ENCODE results near the gene IMMP2L. TPM values are rescaled to one million over a fixed set of nuclear protein-coding genes. Genes with fewer than 3 reads are reported as not detected.

The IMMP2L gene
- total RNA-seq, 1 experiment from 2014 or later = 13.6 TPM

DNA sequence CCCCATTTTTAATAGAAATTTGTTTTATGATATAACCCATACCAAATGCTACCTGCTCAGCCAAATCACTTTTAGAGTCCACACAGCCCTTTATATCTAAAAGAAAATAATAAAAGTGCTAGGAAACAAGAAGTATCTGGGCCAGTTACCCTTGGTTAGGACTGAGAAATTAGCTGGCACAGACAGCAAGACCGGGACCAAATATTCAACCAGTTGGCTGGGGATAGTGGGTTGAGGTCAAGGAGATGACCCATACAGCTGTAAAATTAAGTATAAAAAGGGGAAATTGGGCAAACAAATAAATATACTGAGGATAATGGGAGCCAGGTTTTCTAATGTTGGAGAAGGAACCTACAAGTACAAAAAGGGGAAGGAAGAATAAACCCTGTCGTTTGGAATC lies 174.3 kb downstream of the IMMP2L start (continued):
- TF ChIP-seq, protein P1, sequence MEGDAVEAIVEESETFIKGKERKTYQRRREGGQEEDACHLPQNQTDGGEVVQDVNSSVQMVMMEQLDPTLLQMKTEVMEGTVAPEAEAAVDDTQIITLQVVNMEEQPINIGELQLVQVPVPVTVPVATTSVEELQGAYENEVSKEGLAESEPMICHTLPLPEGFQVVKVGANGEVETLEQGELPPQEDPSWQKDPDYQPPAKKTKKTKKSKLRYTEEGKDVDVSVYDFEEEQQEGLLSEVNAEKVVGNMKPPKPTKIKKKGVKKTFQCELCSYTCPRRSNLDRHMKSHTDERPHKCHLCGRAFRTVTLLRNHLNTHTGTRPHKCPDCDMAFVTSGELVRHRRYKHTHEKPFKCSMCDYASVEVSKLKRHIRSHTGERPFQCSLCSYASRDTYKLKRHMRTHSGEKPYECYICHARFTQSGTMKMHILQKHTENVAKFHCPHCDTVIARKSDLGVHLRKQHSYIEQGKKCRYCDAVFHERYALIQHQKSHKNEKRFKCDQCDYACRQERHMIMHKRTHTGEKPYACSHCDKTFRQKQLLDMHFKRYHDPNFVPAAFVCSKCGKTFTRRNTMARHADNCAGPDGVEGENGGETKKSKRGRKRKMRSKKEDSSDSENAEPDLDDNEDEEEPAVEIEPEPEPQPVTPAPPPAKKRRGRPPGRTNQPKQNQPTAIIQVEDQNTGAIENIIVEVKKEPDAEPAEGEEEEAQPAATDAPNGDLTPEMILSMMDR (IDR thresholded peaks at IDR 0.05) = no peak

DNA sequence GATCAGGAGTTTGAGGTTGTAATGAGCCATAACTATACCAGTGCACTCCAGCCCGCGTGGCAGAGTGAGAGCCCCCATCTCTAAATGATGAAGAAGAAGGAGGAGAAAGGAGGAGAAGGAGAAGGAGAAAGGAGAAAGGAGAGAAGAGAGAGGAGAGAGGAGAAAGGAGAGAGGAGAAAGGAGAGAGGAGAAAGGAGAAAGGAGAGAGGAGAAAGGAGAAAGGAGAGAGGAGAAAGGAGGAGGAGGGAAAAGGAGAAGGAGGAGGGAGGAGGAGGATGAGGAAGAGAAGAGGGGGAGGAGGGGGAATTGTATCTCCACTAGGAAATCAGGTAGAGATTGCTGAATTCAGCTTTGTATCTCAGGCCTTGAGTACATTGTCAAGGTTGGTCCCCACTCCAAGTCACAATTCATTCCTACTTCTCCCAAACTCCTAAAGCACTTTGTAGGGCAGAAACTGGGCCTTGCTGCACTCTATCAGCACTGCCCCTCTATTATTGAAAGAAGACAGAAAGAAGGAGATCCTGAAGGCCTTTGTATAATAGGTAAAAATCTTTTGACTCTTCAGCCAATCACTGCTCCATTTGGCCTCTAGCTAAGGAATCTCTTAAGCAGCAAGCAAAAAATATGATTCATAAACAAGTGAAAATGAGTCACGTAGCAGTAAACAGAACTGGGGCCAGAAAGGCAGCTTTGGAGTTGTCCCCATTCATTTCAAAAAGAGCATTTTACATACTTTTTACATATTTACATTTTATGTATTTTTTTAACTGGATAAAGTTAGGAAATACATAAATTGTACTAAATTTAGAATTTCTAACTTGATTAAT lies 178.0 kb downstream of the IMMP2L start:
- no peak overlapping the region for H3K4me3 Mint-ChIP-seq
- CTCF ChIA-PET = no interaction called here
- H3K36me3 Mint-ChIP-seq = no peaks in the 10 kb centered on the region
- TF ChIP-seq NFE2L1 (CRISPR knock-in tag; IDR thresholded peaks at IDR 0.05) (no peak), ETV6 (CRISPR knock-in tag; IDR thresholded peaks at IDR 0.05) (no peak), CBFB (CRISPR knock-in tag; IDR thresholded peaks at IDR 0.05; ENCODE audit: low read depth) (no peak), SMAD3 (CRISPR knock-in tag; IDR thresholded peaks at IDR 0.05; ENCODE audit: borderline replicate concordance) (no peak), EMX1 (CRISPR knock-in tag; IDR thresholded peaks at IDR 0.05) (no peak), SOX15 (CRISPR knock-in tag; IDR thresholded peaks at IDR 0.05) (no peak)
- TF ChIP-seq, protein P2, sequence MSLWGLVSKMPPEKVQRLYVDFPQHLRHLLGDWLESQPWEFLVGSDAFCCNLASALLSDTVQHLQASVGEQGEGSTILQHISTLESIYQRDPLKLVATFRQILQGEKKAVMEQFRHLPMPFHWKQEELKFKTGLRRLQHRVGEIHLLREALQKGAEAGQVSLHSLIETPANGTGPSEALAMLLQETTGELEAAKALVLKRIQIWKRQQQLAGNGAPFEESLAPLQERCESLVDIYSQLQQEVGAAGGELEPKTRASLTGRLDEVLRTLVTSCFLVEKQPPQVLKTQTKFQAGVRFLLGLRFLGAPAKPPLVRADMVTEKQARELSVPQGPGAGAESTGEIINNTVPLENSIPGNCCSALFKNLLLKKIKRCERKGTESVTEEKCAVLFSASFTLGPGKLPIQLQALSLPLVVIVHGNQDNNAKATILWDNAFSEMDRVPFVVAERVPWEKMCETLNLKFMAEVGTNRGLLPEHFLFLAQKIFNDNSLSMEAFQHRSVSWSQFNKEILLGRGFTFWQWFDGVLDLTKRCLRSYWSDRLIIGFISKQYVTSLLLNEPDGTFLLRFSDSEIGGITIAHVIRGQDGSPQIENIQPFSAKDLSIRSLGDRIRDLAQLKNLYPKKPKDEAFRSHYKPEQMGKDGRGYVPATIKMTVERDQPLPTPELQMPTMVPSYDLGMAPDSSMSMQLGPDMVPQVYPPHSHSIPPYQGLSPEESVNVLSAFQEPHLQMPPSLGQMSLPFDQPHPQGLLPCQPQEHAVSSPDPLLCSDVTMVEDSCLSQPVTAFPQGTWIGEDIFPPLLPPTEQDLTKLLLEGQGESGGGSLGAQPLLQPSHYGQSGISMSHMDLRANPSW (CRISPR knock-in tag; conservative IDR thresholded peaks at IDR 0.05; ENCODE audit: low read depth) = no peak
- TF ChIP-seq, protein P3, sequence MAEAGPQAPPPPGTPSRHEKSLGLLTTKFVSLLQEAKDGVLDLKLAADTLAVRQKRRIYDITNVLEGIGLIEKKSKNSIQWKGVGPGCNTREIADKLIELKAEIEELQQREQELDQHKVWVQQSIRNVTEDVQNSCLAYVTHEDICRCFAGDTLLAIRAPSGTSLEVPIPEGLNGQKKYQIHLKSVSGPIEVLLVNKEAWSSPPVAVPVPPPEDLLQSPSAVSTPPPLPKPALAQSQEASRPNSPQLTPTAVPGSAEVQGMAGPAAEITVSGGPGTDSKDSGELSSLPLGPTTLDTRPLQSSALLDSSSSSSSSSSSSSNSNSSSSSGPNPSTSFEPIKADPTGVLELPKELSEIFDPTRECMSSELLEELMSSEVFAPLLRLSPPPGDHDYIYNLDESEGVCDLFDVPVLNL (CRISPR knock-in tag; IDR thresholded peaks at IDR 0.05; ENCODE audit: borderline replicate concordance, low read depth) = no peak
- TF ChIP-seq, protein P4, sequence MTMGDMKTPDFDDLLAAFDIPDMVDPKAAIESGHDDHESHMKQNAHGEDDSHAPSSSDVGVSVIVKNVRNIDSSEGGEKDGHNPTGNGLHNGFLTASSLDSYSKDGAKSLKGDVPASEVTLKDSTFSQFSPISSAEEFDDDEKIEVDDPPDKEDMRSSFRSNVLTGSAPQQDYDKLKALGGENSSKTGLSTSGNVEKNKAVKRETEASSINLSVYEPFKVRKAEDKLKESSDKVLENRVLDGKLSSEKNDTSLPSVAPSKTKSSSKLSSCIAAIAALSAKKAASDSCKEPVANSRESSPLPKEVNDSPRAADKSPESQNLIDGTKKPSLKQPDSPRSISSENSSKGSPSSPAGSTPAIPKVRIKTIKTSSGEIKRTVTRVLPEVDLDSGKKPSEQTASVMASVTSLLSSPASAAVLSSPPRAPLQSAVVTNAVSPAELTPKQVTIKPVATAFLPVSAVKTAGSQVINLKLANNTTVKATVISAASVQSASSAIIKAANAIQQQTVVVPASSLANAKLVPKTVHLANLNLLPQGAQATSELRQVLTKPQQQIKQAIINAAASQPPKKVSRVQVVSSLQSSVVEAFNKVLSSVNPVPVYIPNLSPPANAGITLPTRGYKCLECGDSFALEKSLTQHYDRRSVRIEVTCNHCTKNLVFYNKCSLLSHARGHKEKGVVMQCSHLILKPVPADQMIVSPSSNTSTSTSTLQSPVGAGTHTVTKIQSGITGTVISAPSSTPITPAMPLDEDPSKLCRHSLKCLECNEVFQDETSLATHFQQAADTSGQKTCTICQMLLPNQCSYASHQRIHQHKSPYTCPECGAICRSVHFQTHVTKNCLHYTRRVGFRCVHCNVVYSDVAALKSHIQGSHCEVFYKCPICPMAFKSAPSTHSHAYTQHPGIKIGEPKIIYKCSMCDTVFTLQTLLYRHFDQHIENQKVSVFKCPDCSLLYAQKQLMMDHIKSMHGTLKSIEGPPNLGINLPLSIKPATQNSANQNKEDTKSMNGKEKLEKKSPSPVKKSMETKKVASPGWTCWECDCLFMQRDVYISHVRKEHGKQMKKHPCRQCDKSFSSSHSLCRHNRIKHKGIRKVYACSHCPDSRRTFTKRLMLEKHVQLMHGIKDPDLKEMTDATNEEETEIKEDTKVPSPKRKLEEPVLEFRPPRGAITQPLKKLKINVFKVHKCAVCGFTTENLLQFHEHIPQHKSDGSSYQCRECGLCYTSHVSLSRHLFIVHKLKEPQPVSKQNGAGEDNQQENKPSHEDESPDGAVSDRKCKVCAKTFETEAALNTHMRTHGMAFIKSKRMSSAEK (CRISPR knock-in tag; IDR thresholded peaks at IDR 0.05; ENCODE audit: borderline replicate concordance) = no peak
- TF ChIP-seq, protein P5, sequence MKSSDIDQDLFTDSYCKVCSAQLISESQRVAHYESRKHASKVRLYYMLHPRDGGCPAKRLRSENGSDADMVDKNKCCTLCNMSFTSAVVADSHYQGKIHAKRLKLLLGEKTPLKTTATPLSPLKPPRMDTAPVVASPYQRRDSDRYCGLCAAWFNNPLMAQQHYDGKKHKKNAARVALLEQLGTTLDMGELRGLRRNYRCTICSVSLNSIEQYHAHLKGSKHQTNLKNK (CRISPR knock-in tag; IDR thresholded peaks at IDR 0.05) = no peak
- TF ChIP-seq, protein P6, sequence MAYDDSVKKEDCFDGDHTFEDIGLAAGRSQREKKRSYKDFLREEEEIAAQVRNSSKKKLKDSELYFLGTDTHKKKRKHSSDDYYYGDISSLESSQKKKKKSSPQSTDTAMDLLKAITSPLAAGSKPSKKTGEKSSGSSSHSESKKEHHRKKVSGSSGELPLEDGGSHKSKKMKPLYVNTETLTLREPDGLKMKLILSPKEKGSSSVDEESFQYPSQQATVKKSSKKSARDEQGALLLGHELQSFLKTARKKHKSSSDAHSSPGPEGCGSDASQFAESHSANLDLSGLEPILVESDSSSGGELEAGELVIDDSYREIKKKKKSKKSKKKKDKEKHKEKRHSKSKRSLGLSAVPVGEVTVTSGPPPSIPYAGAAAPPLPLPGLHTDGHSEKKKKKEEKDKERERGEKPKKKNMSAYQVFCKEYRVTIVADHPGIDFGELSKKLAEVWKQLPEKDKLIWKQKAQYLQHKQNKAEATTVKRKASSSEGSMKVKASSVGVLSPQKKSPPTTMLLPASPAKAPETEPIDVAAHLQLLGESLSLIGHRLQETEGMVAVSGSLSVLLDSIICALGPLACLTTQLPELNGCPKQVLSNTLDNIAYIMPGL (CRISPR knock-in tag; IDR thresholded peaks at IDR 0.05) = no peak
- H3K27me3 Mint-ChIP-seq (ENCODE audit: low read depth) = no peaks in the 10 kb centered on the region
- H3K4me1 Mint-ChIP-seq = no peaks in the 10 kb centered on the region
- DNase-seq (ENCODE audit: low spot score) (no peak), ATAC-seq (no peak)
- POLR2A ChIA-PET = no interaction called here
- H3K27ac Mint-ChIP-seq = no peak overlapping the region
- peaks cover 3% of the 10 kb centered on the region for H3K9me3 Mint-ChIP-seq

All from WTC11 (cell line).